Measurements from ENCODE around the gene ECM2.

The ECM2 gene

DNA sequence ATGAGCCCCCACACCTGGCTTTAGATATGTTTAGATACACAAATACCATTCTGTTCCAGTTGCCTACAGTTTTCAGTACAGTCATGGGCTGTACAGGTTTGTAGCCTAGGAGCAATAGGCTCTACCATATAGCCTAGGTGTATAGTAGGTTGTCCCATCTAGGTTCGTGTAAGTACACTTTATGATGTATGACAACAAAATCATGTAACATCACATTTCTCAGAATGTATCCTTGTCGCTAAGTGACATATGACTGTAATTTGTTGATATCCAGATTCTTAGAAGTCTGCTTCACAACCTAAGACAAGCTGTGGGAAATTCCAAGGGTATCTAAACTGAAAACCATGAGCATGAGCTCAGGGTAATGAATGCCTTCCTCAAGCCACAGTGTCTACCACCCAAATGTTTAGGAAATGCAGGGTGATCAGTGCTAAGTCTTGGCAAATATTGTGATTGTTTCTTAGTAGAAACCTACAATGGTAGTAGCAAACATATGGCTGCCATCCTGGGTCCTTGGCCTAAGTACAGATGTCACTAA lies 8.4 kb downstream of the ECM2 start:
- DNase-seq: no peak

DNA sequence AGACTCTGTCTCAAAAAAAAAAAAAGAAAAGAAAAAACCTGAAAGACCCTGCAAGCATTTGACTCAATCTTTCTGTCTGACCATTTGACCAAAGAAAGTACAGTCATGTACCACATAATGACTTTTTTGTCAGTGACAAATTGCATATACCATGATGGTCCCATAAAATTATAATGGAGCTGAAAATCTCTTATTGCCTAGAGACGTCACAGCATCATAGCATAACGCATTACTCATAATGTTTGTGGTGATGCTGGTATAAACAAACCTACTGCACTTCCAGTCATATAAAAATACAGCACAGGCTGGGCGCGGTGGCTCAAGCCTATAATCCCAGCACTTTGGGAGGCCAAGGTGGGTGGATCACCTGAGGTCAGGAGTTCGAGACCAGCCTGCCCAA lies 10.5 kb downstream of the ECM2 start:
- no peak for DNase-seq

DNA sequence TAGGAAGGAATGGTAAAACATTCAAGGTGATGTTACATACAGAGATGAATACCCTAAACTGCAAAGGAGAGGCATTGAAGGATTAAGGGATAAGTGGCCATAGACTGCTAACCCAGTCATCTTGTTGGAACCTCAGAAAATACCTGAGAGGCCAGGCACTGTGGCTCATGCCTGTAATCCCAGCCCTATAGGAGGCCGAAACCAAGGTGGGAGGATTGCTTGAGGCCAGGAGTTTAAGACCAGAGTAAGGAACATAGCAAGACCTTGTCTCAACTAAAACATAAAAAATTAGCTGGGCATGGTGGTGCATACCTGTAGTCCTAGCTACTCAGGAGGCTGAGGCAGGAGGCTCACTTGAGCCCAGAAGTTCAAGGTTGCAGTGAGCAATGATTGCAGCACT lies 10.9 kb downstream of the ECM2 start:
- no peak for DNase-seq

DNA sequence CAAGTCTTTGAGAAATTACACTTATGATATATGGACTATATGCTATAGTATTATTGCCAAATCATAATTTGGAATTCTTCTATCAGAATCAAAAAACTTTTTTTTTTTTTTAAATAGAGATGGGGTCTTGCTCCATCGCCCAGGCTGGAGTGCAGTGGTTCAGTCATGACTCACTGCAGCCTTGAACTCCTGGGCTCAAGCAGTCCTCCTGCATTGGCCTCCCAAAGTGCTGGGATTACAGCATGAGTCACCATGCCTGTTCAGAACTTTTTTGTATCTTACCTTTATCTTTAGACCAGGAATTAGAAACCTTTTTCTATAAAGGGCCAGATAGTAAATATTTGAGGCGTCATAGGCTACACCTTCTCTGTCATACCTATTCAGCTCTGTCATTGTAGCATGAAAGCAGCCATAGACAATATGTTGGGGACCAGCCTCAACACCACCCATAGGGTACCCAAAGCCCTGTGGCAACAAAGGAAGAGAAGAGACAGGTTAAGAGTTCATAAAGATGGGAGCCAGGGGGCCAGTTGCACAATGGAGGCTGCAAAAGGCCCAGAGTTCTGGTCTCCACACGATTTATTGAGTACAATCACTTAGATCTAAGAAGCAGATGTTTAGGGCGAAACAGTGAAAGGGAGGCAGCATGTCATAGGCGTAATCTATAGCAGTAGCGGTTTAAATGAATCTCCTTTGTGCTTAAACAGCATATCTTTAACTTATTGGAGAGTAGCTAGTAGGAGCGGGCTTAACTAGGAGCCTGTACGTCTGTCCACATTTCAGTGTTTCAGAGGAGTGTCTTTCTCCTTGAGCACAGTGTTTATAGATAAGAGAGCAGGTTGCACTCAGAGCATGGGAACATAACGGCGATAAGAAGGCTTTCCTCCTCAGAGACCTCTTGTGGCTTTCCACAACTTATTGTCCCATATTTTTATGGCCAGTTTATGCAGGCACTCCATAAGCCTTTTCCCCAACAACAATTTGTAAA lies 12.5 kb downstream of the ECM2 start:
- DNase-seq: no peak

DNA sequence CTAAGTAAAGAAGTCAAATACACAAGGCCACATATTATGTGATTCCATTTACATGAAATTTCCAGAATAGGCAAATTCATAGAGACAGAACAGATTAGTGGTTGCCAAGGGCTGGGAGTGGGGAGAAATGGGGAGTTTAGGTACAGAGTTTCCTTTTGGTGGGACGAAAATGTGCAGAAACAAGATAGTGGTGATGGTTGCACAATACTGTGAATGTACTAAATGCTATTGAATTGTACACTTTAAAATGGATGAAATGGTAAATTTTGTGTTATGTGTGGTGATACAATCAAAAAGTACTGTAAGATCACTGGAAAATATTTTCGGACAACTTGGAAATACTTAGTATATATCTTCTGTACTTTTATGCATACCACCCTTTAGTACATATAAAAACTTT lies 15.0 kb downstream of the ECM2 start:
- DNase-seq: no peak

DNA sequence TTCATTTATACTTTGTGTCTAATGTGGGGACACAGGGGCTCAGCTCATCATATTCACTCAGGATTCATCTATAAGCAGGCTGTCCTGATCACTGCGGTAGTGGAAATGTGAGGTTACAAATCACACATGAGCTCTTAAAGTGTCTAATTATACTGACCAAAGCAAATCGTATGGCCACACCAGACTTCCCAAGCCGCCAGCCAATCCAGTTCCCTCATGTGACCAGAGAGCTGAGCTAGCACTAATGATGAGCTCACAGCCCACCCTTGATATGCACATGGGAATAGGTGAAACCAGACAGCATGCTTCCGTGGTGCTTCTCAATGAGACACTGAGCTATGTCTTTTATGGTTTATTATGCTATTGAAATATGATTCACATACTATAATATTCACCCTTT lies 17.6 kb downstream of the ECM2 start:
- DNase-seq: no peak

DNA sequence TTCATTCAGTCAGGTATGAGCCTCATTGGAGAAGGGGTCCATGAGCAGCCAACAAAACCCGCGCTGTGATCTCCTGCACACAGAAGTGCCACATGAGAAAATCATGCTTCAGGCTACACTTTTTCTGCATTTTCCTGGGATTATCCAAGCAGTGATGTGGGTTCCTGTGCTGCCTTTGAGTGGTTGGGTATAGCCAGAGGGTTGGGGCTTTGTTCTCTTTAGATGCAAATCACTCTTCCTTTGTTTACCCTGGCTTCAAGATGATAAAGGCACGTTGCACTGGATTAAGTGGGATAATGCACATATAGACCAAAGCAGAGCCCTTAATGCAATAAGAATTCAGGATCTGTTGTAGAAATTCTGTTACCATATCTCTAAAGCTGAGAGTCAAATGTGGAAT lies 18.7 kb downstream of the ECM2 start:
- DNase-seq: no peak

DNA sequence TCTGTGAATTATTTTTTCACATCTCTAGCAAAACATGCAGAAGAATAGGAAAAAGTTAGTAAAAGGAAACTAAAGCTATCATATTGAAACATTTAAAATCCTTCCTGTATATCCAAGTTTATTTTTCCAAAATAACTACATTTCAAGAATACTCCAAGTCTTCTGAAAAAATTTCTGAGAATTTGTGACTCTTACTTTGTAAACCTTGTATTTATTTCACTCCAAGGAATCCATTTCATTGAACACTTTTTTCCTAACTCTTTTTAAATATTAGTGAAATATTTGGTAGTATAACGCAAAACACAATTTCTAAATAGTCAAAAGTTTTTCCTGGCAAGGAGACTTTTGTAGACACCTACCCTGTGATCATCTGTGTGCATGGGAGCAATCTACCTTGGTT lies 19.3 kb downstream of the ECM2 start:
- no peak for DNase-seq

DNA sequence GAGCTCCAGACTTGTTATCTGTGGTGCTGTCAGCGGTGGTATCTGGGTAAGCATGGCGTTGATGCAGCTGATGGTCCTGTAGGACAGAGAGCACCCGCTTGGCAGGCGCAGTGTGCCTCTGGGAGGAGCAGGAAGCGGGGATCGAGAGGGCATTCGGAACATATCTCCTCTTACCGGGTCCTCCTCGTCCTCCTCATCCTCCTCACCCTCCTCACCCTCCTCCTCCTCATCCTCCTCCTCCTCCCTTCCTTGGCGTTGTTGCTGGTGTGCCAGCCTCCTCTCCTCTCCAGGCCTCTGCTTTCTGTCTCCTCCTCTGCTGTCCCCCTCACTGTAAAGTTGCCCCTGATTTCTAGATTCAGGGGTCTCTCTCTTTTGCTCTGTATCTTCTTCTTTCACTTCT lies 21.2 kb downstream of the ECM2 start:
- DNase-seq: no peak

DNA sequence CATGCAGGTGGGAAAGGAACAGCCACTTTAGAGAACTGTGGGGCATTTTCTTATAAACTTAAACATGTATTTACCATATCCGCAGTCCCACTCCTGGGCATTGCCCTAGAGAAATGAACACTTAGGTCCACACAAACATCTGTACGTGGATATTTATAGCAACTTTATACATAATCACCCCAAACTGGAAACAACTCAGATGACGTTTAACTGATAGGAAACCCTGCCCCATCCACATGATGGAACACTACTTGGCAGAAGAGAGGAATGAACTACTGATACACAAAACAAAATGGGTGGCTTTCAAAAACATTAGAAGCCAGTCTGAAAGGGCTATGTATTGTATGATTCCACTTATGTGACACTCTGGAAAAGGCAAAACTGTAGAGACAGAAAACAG lies 22.4 kb downstream of the ECM2 start:
- no peak for DNase-seq

DNA sequence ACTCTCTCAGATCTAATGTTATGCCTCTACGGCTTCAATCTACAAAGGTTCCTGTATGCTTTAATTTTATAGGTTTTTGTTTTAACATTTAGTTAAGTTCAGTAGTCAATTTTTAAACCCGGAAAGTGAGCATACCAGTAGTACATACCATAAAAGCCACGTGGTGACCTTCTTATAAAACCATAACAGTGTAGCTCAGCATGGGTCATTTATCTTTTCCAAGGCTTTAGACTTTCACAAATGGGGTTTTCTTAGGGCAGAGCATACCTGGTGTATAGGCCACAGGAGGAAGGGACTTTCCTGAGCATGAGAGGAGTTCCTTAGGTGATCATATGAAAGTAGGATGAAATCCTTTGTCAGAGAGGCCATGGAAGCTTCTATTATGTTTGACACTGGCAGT lies 23.2 kb downstream of the ECM2 start:
- DNase-seq: no peak

DNA sequence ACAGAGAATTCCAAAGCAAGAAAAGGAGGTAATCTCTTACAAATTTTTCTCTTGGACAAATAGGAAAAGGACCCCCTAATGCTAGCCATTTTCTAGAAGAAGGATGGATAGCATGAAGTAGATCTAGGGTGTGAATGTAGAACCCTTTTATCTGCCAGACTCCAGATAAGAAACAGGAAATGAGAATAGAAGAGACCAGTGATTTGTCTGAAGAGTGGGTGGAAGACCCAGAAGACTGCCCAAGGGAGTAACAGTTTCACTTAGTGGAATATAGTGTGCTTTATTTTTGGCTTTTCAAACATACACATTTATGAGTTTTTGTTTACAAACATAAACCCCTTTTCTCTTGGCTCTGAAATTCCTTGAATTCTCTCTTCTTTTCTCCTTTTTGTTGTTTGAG lies 25.0 kb downstream of the ECM2 start:
- no peak for DNase-seq

DNA sequence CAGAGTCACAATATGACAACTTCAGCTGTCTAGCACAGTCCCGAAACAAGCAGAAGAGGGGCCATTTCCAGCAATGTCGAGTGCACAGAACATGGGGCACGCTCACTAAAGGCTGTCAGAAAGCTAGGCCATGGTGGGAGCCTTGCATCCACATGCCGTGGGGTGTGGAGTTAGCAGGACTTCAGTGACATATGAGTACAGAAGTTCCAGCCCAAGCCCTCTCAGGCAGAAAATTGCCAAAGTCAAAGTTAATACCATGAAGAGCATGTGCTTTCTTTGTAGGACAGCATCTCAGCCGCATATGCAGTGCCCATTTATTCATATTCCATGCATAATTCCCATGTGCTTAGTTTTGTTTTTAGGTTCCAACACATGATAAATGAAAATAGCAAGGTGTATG lies 26.7 kb downstream of the ECM2 start:
- DNase-seq: no peak

DNA sequence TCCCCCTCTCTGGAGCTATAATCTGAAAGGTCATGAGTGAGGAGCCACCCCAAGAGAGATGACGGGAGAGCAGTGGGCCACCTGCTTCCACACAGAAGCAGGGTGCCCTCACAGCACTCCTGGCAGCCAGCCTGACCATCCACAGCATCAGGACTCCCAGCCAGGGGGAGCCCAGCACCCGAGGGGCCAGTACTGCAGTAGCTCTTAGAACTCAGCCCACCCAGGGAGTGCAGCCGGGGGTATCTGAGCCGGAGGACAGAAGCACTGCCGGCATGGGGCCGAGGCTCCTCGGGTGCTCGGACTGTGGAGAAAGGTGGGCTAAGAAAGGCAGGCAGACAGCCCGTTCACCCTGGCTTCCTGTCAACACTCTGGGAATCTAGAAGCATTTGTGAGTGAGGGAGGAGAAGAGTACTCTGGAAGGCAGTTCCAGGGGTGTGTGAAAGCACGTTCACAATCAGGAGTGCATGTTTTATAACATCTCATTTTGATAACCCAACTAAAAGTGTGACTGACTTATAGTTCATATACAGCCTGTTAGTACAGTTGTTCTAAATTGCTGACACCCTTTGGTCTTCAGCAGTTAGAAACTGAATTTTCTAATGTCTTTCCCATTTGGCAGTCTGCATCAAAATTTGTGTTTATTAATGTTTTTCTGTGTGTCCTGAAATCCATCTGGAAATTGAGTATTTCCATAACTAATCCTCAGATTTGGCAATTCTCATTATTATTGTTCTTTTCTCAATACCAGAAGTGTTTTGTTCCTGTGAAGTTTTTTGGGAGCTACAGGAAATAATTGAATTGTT lies 27.6 kb downstream of the ECM2 start:
- no peak for DNase-seq

DNA sequence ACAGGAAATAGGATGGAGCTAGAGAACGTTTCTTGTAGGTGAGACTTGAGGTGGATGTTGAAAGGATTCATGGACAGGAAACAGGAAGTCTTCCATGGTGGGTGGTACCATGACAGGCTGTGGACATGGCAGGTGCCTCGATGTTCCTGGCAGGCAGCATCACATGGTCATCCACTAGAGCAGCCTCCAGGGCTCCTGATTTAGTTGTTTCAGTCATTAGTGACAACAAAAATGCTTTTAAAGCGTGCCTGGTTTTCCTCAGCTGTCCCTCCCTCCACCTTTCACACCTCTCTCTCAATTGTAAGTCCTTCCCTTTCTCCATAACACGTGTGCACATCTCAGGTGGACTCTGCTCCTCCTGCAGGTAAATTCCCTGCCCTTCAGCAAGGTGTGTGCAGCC lies 28.3 kb downstream of the ECM2 start:
- no peak for DNase-seq

DNA sequence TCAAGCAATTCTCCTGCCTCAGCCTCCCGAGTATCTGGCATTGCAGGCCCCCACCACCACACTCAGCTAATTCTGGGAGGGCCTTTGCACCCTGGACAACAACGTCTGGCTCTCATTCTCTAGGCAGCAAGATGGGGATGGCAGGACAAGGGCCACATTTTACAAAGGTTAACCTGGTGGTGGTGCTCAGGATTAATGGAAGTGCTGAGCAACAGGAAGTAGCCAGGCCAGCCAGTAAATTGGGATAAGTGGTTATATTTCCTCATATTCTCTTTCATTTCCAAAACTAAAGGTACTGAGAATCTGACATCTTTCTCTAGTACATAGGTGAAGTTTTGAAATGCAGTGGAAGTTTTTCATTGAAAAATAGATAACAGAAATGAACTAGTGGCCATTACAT lies 28.8 kb downstream of the ECM2 start:
- DNase-seq: no peak

DNA sequence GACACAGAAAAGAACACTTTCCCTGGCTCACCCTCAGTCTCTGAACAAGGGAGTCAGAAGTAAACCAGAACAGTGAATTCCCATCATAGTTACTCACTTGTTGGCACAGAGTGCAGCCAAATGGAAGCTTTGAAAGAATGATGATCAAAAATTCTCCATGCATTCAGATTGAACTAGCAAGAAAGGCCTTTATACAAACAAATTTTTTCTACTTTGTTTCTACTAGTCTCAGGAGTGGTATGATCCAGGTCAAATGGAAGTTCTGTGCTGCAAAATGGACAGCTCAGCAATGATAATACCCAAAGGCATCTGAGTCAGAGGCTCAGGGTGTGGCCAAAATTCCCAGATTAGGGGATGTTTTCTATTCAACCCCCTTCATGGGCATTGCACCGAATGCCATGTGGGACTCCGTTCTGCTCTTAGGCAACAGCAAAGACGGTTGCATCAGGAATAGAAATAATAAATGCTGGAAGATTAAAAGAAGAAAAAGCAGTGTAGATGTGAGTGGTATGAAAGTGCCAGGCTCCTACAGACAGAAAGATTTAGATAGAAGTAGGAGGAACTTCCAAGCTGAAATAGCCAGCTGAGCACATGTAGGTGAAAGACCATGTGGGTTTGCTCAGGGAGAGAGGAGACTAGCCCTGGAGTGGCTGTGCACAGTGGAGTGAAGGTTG lies 29.5 kb downstream of the ECM2 start:
- DNase-seq: no peak

DNA sequence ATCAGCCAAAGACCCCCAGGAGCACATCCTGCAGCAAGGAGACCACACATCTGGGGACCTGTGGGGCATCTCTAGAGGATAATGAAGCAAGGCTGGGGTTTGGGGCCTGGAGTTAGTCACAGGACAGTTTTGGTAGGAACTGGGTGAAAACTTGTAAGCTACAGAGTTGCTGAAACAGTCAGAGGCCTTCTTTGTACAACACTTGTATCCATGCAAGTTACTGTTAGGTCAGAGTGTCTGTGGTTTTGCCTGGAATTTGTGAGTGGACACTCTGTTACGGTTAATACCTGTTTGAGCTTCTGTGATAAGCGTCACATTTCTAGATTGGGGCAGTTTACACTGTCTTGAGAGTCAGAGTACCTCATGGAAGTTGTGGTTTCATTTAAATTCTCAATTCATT lies 30.9 kb downstream of the ECM2 start:
- no peak for DNase-seq

DNA sequence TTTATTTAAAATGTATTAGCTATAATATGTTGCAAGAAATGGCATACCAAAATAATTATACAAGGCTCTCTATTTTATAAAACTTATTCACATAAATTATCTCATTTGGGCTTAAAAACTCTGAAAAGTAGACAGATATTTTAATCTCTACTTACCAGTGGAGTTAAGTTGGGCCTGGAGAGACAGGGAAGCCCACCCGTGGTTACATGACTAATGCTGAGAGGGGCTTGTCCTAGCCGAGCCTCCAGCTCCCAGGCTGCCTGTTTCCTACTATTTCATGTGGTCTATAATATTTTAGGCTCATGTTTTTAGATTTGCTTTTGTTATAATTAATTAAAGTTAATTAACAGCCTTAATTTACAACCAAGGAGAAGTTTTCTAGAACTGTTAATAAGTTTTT lies 32.6 kb downstream of the ECM2 start:
- DNase-seq: no peak

DNA sequence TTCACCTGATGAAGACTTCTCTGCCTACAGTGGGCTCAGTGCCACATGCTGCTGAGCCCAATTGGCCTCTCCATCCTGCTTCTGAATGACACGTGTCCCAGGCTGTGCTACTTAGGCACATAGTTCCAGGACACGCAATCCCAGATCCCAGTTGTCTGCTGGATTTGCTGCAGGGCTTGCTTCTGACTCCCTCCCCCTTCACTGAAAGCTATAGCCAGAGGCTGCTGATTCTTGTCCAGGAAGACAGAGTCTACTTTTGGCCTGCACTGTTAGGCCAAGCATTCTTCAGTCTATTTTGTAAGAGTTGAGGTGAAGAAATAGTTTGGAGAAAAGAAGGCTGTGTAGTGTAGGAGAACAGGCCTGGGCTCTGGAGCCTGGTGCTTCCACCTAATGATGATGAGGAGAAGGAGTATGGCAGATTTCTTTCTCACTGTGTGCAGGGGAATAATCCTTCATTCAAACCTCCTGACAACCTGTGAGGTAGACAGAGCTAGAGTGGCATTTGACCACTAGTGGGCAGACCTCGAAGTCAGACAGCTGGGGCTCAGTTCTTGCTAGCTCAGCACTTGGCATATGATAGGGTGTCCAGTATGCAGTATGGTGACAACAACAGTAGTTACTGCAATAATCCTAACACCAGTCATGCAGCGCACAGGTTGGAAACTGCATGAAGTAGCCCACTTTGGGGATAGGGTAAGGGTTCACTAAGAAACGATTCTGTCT lies 34.0 kb downstream of the ECM2 start:
- no peak for DNase-seq

DNA sequence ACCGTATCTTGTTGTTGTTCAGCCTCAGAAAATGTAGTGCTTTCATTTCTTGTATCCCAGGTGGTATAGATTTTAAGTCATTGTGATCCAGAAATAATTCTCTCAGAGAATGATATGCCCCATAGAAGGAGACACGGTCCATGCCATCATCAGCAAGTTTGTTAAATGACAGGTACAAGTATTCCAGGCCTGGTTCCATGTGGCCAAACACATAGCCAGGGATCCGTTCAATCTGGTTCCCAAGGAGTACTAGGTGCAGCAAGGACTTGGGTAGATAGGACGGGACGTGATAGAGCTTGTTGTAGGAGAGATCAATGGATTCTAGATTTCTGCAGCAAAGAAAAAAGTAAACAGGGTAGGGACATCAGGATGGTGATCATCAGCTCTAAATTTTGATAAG lies 35.1 kb downstream of the ECM2 start:
- no peak for DNase-seq

DNA sequence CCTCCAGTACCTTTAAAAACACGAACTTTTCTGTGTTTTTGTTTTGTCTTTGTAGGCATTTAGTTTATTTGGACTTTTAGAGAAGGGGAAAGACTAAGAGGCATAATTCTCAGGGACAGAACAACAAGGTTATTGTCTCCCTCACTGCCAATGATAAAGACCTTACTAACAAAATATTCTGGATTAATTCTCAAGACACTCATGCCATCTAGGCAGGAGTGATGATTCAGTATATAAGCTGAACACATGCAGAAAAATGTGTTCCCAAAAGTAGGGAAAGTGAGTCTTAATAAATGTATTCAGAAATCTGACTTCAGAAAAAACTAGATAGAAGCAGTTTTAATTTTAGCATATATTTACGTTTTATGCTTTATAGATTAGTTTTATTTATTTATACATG lies 36.1 kb downstream of the ECM2 start:
- no peak for DNase-seq
